Measurements from ENCODE around the gene ATG10.

Gene ATG10

DNA sequence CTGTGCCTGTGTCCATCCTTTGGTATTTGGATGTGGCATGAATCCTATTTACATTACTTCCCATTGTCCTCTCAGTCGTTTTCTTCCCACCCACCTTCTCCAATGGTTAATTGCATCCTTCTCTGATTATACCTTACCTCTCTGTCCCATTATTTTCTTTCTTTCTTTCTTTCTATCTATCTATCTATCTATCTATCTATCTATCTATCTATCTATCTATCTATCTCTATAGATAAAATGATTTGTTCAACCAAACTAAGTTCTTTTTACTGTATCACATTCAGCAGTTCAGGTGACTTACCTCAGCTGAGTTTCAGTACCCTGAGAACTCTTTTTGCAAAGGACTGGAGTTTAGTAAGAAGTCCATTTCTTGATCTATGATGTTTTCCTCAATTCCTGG is 225.7 kb downstream of the ATG10 start:
- no peaks in the 10 kb centered on the region for H3K9me3 ChIP-seq
- H3K4me1 ChIP-seq = no peaks in the 10 kb centered on the region
- no peaks in the 10 kb centered on the region for H3K36me3 ChIP-seq
- TF ChIP-seq CTCF (IDR thresholded peaks at IDR 0.05; ENCODE audit: low read depth, low read length) = no peak
- H3K27me3 ChIP-seq = no peaks in the 10 kb centered on the region
- H3K4me3 ChIP-seq (ENCODE audit: low read depth, low read length) = no peak overlapping the region
- DNase-seq = no peak

DNA sequence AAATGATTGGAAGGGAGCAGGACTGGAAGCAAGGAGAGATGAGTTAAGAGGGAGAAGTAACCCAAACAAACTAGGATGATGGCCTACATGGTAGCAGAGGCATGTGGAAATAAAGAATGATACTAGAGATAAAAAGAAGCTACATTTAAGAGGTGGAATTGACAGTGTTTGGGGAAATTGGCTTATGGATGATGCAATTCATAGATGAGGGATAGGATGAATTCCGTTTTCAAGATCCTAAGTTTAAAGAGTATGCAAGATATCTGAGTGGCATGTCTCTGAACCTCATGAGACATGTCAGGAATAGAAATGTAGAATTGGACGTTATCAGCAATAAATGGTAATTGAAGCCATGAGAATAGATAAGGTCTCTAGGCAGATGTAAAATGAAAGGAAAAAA is 232.7 kb downstream of the ATG10 start:
- DNase-seq = no peak
- Histone ChIP-seq H3K4me1 (no peaks in the 10 kb centered on the region), H3K27me3 (no peaks in the 10 kb centered on the region), H3K9me3 (no peaks in the 10 kb centered on the region), H3K4me3 (ENCODE audit: low read depth, low read length) (no peak overlapping the region), H3K36me3 (no peaks in the 10 kb centered on the region)
- TF ChIP-seq CTCF (IDR thresholded peaks at IDR 0.05; ENCODE audit: low read depth, low read length) = no peak

- H3K4me1 ChIP-seq = no peaks in the 10 kb centered on the region
- H3K4me3 ChIP-seq (ENCODE audit: low read depth, low read length) = no peak overlapping the region
- H3K9me3 ChIP-seq = no peaks in the 10 kb centered on the region
- H3K27me3 ChIP-seq = no peaks in the 10 kb centered on the region
- DNase-seq = no peak
- no peaks in the 10 kb centered on the region for H3K36me3 ChIP-seq
- no peak for TF ChIP-seq CTCF (IDR thresholded peaks at IDR 0.05; ENCODE audit: low read depth, low read length)
These were observed 233.2 kb downstream of the ATG10 start for GRCh38 chr5:82205005-82205404.

- no peak overlapping the region for H3K4me3 ChIP-seq (ENCODE audit: low read depth, low read length)
- H3K27me3 ChIP-seq = no peaks in the 10 kb centered on the region
- no peaks in the 10 kb centered on the region for H3K4me1 ChIP-seq
- no peaks in the 10 kb centered on the region for H3K36me3 ChIP-seq
- DNase-seq = no peak
- no peak for TF ChIP-seq CTCF (IDR thresholded peaks at IDR 0.05; ENCODE audit: low read depth, low read length)
- no peaks in the 10 kb centered on the region for H3K9me3 ChIP-seq
These were observed 236.5 kb downstream of the ATG10 start for GRCh38 chr5:82208371-82208770.

DNA sequence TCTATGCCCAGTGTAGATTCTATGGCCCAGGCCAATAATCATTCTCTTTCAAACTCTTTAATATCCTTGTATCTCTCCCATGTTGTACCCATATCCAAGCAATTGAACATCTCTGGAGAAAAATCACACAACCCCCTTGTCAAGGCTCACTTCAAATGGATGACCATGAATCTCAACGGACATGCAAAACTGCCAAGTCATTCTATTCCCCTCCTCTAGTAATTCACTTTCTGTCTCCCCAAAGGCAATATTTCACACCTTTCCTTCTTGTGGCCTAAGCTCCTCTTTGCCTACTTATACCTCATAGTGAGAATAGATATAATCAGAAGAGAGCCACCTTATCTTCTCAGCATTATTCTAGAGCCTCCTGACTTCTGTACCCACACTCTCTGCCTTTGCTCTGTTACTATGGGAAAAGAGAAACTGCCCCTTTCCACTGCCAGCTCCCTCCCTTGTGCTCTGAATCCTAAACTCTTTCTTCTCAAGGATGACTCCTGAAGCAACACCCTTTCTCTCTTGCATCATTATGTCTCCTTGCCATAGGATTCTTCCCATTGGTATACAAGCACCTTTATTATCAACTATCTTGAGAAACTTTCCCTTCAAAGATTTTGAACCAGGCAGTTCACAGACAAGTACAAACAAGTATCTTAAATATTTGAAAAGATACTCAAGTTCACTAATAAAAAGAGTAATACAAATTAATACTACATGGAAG is 240.2 kb downstream of the ATG10 start:
- TF ChIP-seq CTCF (IDR thresholded peaks at IDR 0.05; ENCODE audit: low read depth, low read length) = no peak
- no peaks in the 10 kb centered on the region for H3K36me3 ChIP-seq
- H3K4me1 ChIP-seq = no peaks in the 10 kb centered on the region
- H3K9me3 ChIP-seq = no peaks in the 10 kb centered on the region
- DNase-seq = no peak
- H3K4me3 ChIP-seq (ENCODE audit: low read depth, low read length) = no peak overlapping the region
- H3K27me3 ChIP-seq = no peaks in the 10 kb centered on the region

DNA sequence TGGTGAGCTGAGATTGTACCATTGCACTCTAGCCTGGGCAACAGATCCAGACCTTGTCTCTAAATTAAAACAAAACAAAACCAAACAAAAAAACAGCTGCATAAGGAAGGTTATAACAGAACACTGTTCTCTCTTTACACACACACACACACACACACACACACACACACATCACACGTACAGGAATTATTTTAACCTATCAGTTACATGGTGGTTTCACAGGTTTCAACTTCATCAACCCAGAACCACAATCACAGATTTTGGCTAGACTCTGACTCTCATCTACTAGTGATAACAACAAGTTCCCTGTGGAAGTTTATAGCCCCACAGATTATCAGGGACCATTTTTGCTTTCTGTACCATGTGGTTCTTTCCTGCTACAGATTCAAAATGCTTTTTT is 246.1 kb downstream of the ATG10 start:
- no peak overlapping the region for H3K4me3 ChIP-seq (ENCODE audit: low read depth, low read length)
- no peak for TF ChIP-seq CTCF (IDR thresholded peaks at IDR 0.05; ENCODE audit: low read depth, low read length)
- no peaks in the 10 kb centered on the region for H3K36me3 ChIP-seq
- no peaks in the 10 kb centered on the region for H3K9me3 ChIP-seq
- no peak for DNase-seq
- no peaks in the 10 kb centered on the region for H3K4me1 ChIP-seq
- no peaks in the 10 kb centered on the region for H3K27me3 ChIP-seq

All from BE2C (cell line).